Rectal smooth muscle tissue (tissue), 1 donor: ENCODE data around the gene PI16.

Source experiments
- H3K27ac ChIP-seq: one replicate; pipeline ENCODE4 v1.7.0; 2013; ENCODE audit warnings: low read depth, low read length, inconsistent platforms
- H3K27me3 ChIP-seq: one replicate; pipeline ENCODE4 v1.7.0; 2013; ENCODE audit warnings: low read length; ENCODE audit not compliant: control insufficient read depth, insufficient read depth
- H3K36me3 ChIP-seq: one replicate; pipeline ENCODE4 v1.7.0; 2013; ENCODE audit warnings: low read length; ENCODE audit not compliant: control insufficient read depth, insufficient read depth
- H3K4me1 ChIP-seq: one replicate; pipeline ENCODE4 v1.7.0; 2013; ENCODE audit warnings: low read length; ENCODE audit not compliant: control insufficient read depth, insufficient read depth
- H3K4me3 ChIP-seq: one replicate; pipeline ENCODE4 v1.7.0; 2013; ENCODE audit warnings: low read length
- H3K9ac ChIP-seq: one replicate; pipeline ENCODE4 v1.7.0; 2013; ENCODE audit warnings: low read length

The PI16 gene

GRCh38 chr6:36954262-36954931 is at the start of gene PI16:
Gene PI16 (plus strand): TSS chr6:36954738. CDS start chr6:36954761, 23 bp downstream.
- Histone ChIP-seq H3K4me1 (no peaks in the 10 kb centered on the region), H3K36me3 (no peaks in the 10 kb centered on the region), H3K4me3 (no peak within 1 kb of the TSS), H3K27ac (no peak within 1 kb of the TSS), H3K9ac (no peak within 1 kb of the TSS), H3K27me3 (no peaks in the 10 kb centered on the region)

- Histone ChIP-seq H3K36me3 (peaks cover 11% of the 10 kb centered on the region), H3K27me3 (no peaks in the 10 kb centered on the region), H3K27ac (no peak overlapping the region), H3K4me1 (peaks cover 27% of the 10 kb centered on the region), H3K4me3 (no peak overlapping the region), H3K9ac (no peak overlapping the region)
These were observed 49.6 kb upstream of the PI16 start for GRCh38 chr6:36904851-36905393.

- Histone ChIP-seq H3K27me3 (no peaks in the 10 kb centered on the region), H3K4me3 (no peak overlapping the region), H3K9ac (no peak overlapping the region), H3K27ac (peak overlapping the region; percentile 56), H3K36me3 (peaks cover 9% of the 10 kb centered on the region), H3K4me1 (peaks cover 27% of the 10 kb centered on the region)
These were observed 47.8 kb upstream of the PI16 start for GRCh38 chr6:36906539-36907325.

GRCh38 chr6:36907781-36908180 is 46.8 kb upstream of the PI16 start:
- Histone ChIP-seq H3K36me3 (peaks cover 2% of the 10 kb centered on the region), H3K27me3 (no peaks in the 10 kb centered on the region), H3K4me3 (no peak overlapping the region), H3K27ac (peak overlapping the region; percentile 56), H3K9ac (no peak overlapping the region), H3K4me1 (peaks cover 27% of the 10 kb centered on the region)

- Histone ChIP-seq H3K9ac (no peak overlapping the region), H3K4me1 (peaks cover 27% of the 10 kb centered on the region), H3K4me3 (no peak overlapping the region), H3K36me3 (peaks cover 6% of the 10 kb centered on the region), H3K27ac (no peak overlapping the region), H3K27me3 (no peaks in the 10 kb centered on the region)
These were observed 45.8 kb upstream of the PI16 start for GRCh38 chr6:36908747-36909146.

GRCh38 chr6:36912030-36912454 is 42.5 kb upstream of the PI16 start:
- Histone ChIP-seq H3K9ac (no peak overlapping the region), H3K4me3 (no peak overlapping the region), H3K27ac (no peak overlapping the region), H3K27me3 (no peaks in the 10 kb centered on the region), H3K4me1 (peaks cover 18% of the 10 kb centered on the region), H3K36me3 (peaks cover 15% of the 10 kb centered on the region)

GRCh38 chr6:36912586-36912985 is 42.0 kb upstream of the PI16 start:
- H3K36me3 ChIP-seq: peaks cover 15% of the 10 kb centered on the region
- H3K9ac ChIP-seq: no peak overlapping the region
- no peak overlapping the region for H3K27ac ChIP-seq
- H3K4me3 ChIP-seq: no peak overlapping the region
- H3K27me3 ChIP-seq: no peaks in the 10 kb centered on the region
- peaks cover 13% of the 10 kb centered on the region for H3K4me1 ChIP-seq

- Histone ChIP-seq H3K4me3 (no peak overlapping the region), H3K4me1 (peaks cover 12% of the 10 kb centered on the region), H3K27me3 (no peaks in the 10 kb centered on the region), H3K36me3 (peaks cover 16% of the 10 kb centered on the region), H3K9ac (no peak overlapping the region), H3K27ac (no peak overlapping the region)
These were observed 41.5 kb upstream of the PI16 start for GRCh38 chr6:36913082-36913481.

GRCh38 chr6:36914227-36914794 is 40.2 kb upstream of the PI16 start:
- Histone ChIP-seq H3K4me3 (no peak overlapping the region), H3K4me1 (peaks cover 15% of the 10 kb centered on the region), H3K27me3 (no peaks in the 10 kb centered on the region), H3K27ac (no peak overlapping the region), H3K36me3 (peaks cover 24% of the 10 kb centered on the region), H3K9ac (no peak overlapping the region)

GRCh38 chr6:36915599-36915998 is 38.9 kb upstream of the PI16 start:
- Histone ChIP-seq H3K27me3 (no peaks in the 10 kb centered on the region), H3K36me3 (peaks cover 24% of the 10 kb centered on the region), H3K4me3 (no peak overlapping the region), H3K27ac (no peak overlapping the region), H3K4me1 (peaks cover 15% of the 10 kb centered on the region), H3K9ac (no peak overlapping the region)

- no peak overlapping the region for H3K4me3 ChIP-seq
- H3K4me1 ChIP-seq: peaks cover 15% of the 10 kb centered on the region
- H3K36me3 ChIP-seq: peaks cover 24% of the 10 kb centered on the region
- no peaks in the 10 kb centered on the region for H3K27me3 ChIP-seq
- H3K9ac ChIP-seq: no peak overlapping the region
- no peak overlapping the region for H3K27ac ChIP-seq
These were observed 38.4 kb upstream of the PI16 start for GRCh38 chr6:36916126-36916525.

- Histone ChIP-seq H3K36me3 (peaks cover 24% of the 10 kb centered on the region), H3K9ac (no peak overlapping the region), H3K27me3 (no peaks in the 10 kb centered on the region), H3K27ac (peak overlapping the region; percentile 84), H3K4me3 (no peak overlapping the region), H3K4me1 (peaks cover 15% of the 10 kb centered on the region)
These were observed 36.9 kb upstream of the PI16 start for GRCh38 chr6:36917541-36918193.
